Sigmoid colon (tissue), 7 donors: ENCODE data around the gene A3GALT2. TPM values are rescaled to one million over a fixed set of nuclear protein-coding genes. Genes with fewer than 3 reads are reported as not detected.

Experiments
- DNase-seq: peaks from one replicate; pipeline ENCODE4 v3.0.0-alpha.2; 2019
- H3K27ac ChIP-seq, 4 donors: fragments of 200-600 bp; sonication (generic); one replicate each; pipeline ENCODE4 v1.5.1; 2016 to 2019; ENCODE audit warnings: mild to moderate bottlenecking in 1 of 4
- H3K27me3 ChIP-seq, 3 donors: fragments of 200-600 bp; sonication (generic); one replicate each; pipeline ENCODE4 v1.5.1; 2019; ENCODE audit warnings: mild to moderate bottlenecking in 1 of 3
- H3K36me3 ChIP-seq, 4 donors: fragments of 200-600 bp; sonication (generic); one replicate each; pipeline ENCODE4 v1.5.1; 2016 to 2019
- H3K4me1 ChIP-seq, 4 donors: fragments of 200-600 bp; sonication (generic); one replicate each; pipeline ENCODE4 v1.5.1; 2017 to 2019
- H3K4me3 ChIP-seq, 4 donors: fragments of 200-600 bp; sonication (generic); one replicate each; pipeline ENCODE4 v1.5.1; 2017 to 2019; ENCODE audit warnings: mild to moderate bottlenecking in 2 of 4, moderate library complexity in 1 of 4
- H3K9me3 ChIP-seq, 4 donors: fragments of 200-600 bp in 3 of 4; sonication (generic) in 3 of 4; one replicate each; pipeline versions ENCODE4 v1.5.1 to v1.6.1; 2013 to 2019
- CTCF ChIP-seq, 4 experiments: fragments of 450-650 bp in 3 of 4; fragments of 200-600 bp in 1 of 4; IDR thresholded peaks; one replicate each; pipeline ENCODE4 v1.5.1; 2016 to 2019; ENCODE audit warnings: antibody characterized with exemption in 4 of 4, mild to moderate bottlenecking in 3 of 4, moderate library complexity in 2 of 4
- EP300 ChIP-seq, 4 donors: sonication (generic); formaldehyde crosslinking; IDR thresholded peaks; one replicate each; pipeline ENCODE4 v1.6.1; 2017; ENCODE audit warnings: antibody characterized with exemption in 4 of 4
- POLR2A ChIP-seq, 2 donors: fragments of 450-650 bp; IDR thresholded peaks; one replicate each; pipeline ENCODE4 v1.6.1; 2016; ENCODE audit warnings: antibody characterized with exemption in 2 of 2, mild to moderate bottlenecking in 2 of 2, moderate library complexity in 2 of 2
- POLR2AphosphoS5 ChIP-seq, 4 donors: sonication (generic); formaldehyde crosslinking; IDR thresholded peaks; one replicate each; pipeline ENCODE4 v1.6.1; 2017; ENCODE audit warnings: antibody characterized with exemption in 4 of 4
- WGBS, 2 donors: extraction: QIAGEN DNeasy Blood & Tissue Kit; methylation state at CpG; one replicate each; pipeline ENCODE4 v1.1.7; 2013; 5-methylcytosine and 5-hydroxymethylcytosine counted together
- intact Hi-C: fragments of 100-400 bp; cut with DNase I; formaldehyde crosslinking; loops from one replicate; pipeline ENCODE4 v1.15.1; 2023
- polyA plus RNA-seq, 3 donors: library from polyadenylated mRNA; stranded (reverse); fragments of 200-250 nt; gene quantifications; one replicate each; pipeline ENCODE4 v1.2.3, GENCODE V29; 2013
- total RNA-seq, 4 donors: library from RNA; depleted of rRNA; stranded (reverse); fragments of >200 nt; gene quantifications; one replicate each; pipeline ENCODE4 v1.1.0, GENCODE V29; 2016
- donor health status: healthy with polysubstance abuse.
- donor health status: Bipolar disorder and iron deficiency.
- donor health status: healthy.

The A3GALT2 gene
- total and polyA plus RNA-seq, 7 donors = not detected

DNA sequence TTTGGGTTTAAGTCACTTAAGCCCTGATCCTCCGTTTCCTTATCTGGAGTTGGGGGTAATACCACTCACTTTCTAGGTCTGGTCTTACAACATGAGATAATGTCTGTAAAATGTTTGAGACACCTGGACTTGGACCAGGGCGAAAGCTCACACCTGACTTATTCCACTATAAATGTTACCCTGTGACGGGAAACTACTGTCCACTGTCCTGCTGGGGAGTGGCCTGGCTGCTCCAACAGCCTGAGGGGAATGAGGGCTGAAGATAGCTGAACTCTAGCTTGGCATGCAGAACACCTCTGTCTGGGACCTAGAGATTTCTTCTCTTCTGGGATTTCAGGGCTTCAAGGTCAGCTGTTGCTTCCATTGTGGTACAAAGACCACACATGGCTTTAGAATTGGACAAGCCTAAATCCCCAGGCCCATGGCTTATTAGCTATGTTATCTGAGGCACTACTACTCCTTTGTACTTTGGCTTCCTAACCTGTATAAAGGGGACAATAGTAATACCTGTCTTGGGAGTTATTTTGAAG lies 9.5 kb upstream of the A3GALT2 start:
- Histone ChIP-seq H3K27me3 (no peaks in the 10 kb centered on the region), H3K4me3 (no peak overlapping the region), H3K27ac (peak overlapping the region in 3 of 4 donors; percentile 98 to 100 (median 99)), H3K36me3 (peaks cover 57 to 87% (median 67%) of the 10 kb centered on the region in 4 donors), H3K9me3 (no peaks in the 10 kb centered on the region), H3K4me1 (peaks cover 0 to 78% (median 69%) of the 10 kb centered on the region in 4 donors)
- intact Hi-C loops = loop anchor here (5.0 kb wide), 1 partner anchor 33 kb away; no protein-coding TSS in a partner anchor
- TF ChIP-seq POLR2A (IDR thresholded peaks at IDR 0.05) (no peak), EP300 (IDR thresholded peaks at IDR 0.05) (no peak), CTCF (IDR thresholded peaks at IDR 0.05) (no peak), POLR2AphosphoS5 (IDR thresholded peaks at IDR 0.05) (no peak)
- DNase-seq = peak; percentile 49
- 92 to 94% methylated on average over 3 of the region's 3 CpGs for WGBS, 2 donors

DNA sequence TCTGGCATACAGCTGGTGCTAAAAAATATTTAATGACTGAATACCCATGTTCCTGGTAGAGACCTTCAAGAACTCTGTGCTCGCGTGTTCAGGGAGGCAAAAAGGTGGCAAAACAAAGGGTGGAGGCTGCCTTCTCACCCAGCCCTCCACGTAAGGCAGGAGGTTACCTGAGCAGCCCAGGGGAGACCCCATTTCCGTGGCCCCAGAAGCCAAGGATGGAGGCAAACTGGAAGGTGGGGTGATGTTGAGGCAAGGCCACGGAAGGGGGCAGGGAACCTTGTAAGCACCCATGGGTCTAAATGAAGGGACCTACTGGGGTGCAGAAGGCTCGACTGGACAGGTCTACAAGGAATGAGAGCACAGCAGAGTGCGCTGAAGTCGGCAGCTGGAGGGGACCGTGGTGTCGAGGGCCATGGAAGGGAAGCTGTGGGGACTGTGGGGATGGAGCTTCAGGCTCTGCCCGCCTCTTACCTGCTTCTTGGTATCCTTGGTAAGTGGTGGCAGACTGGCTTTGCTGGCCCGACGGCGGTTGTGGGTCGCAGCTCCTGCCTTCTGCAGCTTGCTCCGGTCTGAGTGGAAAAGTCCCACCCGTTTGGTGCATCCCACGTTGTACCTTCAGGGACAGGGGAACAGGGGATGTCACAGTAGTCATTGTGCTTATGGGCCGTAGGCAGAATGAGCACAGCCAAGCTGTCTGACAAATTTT lies 8.9 kb upstream of the A3GALT2 start:
- peak overlapping the region in 2 of 4 donors; percentile 99 to 100 for H3K27ac ChIP-seq
- H3K9me3 ChIP-seq = no peaks in the 10 kb centered on the region
- H3K4me3 ChIP-seq = no peak overlapping the region
- peak; percentile 59 for DNase-seq
- intact Hi-C loops = loop anchor here (5.0 kb wide), 1 partner anchor 32 kb away; no protein-coding TSS in a partner anchor
- H3K4me1 ChIP-seq = peaks cover 0 to 77% (median 65%) of the 10 kb centered on the region in 4 donors
- TF ChIP-seq POLR2A (IDR thresholded peaks at IDR 0.05) = no peak
- no peak for TF ChIP-seq CTCF (IDR thresholded peaks at IDR 0.05)
- no peak for TF ChIP-seq POLR2AphosphoS5 (IDR thresholded peaks at IDR 0.05)
- no peak for TF ChIP-seq EP300 (IDR thresholded peaks at IDR 0.05)
- H3K36me3 ChIP-seq = peaks cover 64 to 89% (median 74%) of the 10 kb centered on the region in 4 donors
- WGBS, 2 donors = 90 to 91% methylated on average over 19 of the region's 19 CpGs
- no peaks in the 10 kb centered on the region for H3K27me3 ChIP-seq

DNA sequence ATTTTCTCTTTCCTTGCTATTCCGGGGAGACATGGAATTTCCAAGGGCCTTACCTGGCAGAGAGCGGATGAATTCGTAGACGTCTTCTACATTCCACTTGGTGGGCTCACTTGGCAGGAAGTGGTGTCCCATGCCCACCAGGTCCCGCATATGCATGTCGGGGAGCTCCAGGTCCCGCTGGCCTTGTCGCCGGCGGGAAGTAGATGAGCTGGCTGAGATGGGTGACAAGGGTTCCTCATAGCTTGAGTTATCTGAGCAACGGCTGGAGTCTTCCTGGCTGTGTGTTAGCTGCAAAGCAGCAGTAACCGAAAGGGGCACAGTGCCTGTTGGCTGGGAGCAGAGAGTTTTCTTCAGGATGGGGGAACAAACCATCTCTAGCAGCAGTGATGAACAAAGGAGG lies 7.9 kb upstream of the A3GALT2 start:
- H3K27ac ChIP-seq = peak overlapping the region in 3 of 4 donors; percentile 39 to 100 (median 99)
- intact Hi-C loops = no loop called here

GRCh38 chr1:33327587-33328325 lies 6.9 kb upstream of the A3GALT2 start:
- no peak overlapping the region for H3K4me3 ChIP-seq
- intact Hi-C loops = no loop called here
- TF ChIP-seq EP300 (IDR thresholded peaks at IDR 0.05) (no peak), POLR2AphosphoS5 (IDR thresholded peaks at IDR 0.05) (peak in 3 of 4 donors; percentile 28 to 30 (median 30)), CTCF (IDR thresholded peaks at IDR 0.05) (no peak)
- peak; percentile 87 for DNase-seq
- H3K4me1 ChIP-seq = peaks cover 0 to 61% (median 48%) of the 10 kb centered on the region in 4 donors
- no peaks in the 10 kb centered on the region for H3K27me3 ChIP-seq
- H3K36me3 ChIP-seq = peaks cover 76 to 100% (median 89%) of the 10 kb centered on the region in 4 donors
- H3K27ac ChIP-seq = peak overlapping the region; percentile 52 to 100 (median 78)
- H3K9me3 ChIP-seq = no peaks in the 10 kb centered on the region
- 50 to 73% methylated on average over 9 of the region's 9 CpGs for WGBS, 2 donors

More for the DNA sequence above, 7.9 kb upstream of the A3GALT2 start:
- Histone ChIP-seq H3K9me3 (no peaks in the 10 kb centered on the region), H3K4me1 (peaks cover 0 to 72% (median 58%) of the 10 kb centered on the region in 4 donors), H3K27me3 (no peaks in the 10 kb centered on the region), H3K4me3 (no peak overlapping the region), H3K36me3 (peaks cover 72 to 98% (median 82%) of the 10 kb centered on the region in 4 donors)
- TF ChIP-seq POLR2AphosphoS5 (IDR thresholded peaks at IDR 0.05) (no peak), CTCF (IDR thresholded peaks at IDR 0.05) (no peak), POLR2A (IDR thresholded peaks at IDR 0.05) (no peak)
- peak; percentile 55 for DNase-seq
- 95 to 97% methylated on average over 12 of the region's 12 CpGs for WGBS, 2 donors
